Caco-2 (cell line): ENCODE measurements around the gene EML5. TPM values are rescaled to one million over a fixed set of nuclear protein-coding genes. Genes with fewer than 3 reads are reported as not detected.

Source experiments
- BruUV-seq: library from RNA; stranded (reverse); fragments of 400-500 nt; replicated peaks from 2 replicates; lab custom pipeline; 2021; lab: Mats Ljungman, UMichigan
- CTCF ChIA-PET: fragments of 300-600 bp; sonication (Branson Sonifier 250); formaldehyde crosslinking; loops from one replicate; lab custom pipeline; 2022; ENCODE audit warnings: antibody characterized with exemption; lab: Charles Lee
- POLR2A ChIA-PET: fragments of 300-600 bp; sonication (Branson Sonifier 250); formaldehyde crosslinking; loops from one replicate; lab custom pipeline; 2022; ENCODE audit warnings: antibody characterized with exemption; lab: Charles Lee
- DNase-seq, 2 experiments: peaks; one replicate each; pipeline versions ENCODE4 v3.0.0 to v3.0.0-alpha.2; 2020 to 2022
- H3K27me3 ChIP-seq: replicated peaks from 2 replicates; pipeline ENCODE4 v1.6.0; 2011; ENCODE audit warnings: low read length; ENCODE audit not compliant: control insufficient read depth, insufficient read depth
- H3K36me3 ChIP-seq: 2 replicates; pipeline ENCODE4 v1.5.1; 2011; ENCODE audit warnings: low read length; ENCODE audit not compliant: control insufficient read depth, insufficient read depth
- H3K4me1 ChIP-seq: fragments of 250-450 bp; sonication (Bioruptor Pico); 2 replicates; pipeline ENCODE4 v1.5.1; 2020; ENCODE audit warnings: mild to moderate bottlenecking
- H3K4me3 ChIP-seq: 2 replicates; pipeline ENCODE4 v1.5.1; 2011; ENCODE audit warnings: low read depth, mild to moderate bottlenecking, control low read depth, low read length
- H3K9me3 ChIP-seq: fragments of 250-450 bp; sonication (Bioruptor Pico); 2 replicates; pipeline ENCODE4 v1.5.1; 2020; ENCODE audit warnings: mild to moderate bottlenecking, moderate library complexity
- H3K27ac Mint-ChIP-seq: one replicate; pipeline ENCODE4 v1.8.0; 2022; ENCODE audit warnings: mixed read lengths; ENCODE audit not compliant: unreplicated experiment
- H3K27me3 Mint-ChIP-seq: one replicate; pipeline ENCODE4 v1.8.0; 2022; ENCODE audit warnings: mixed read lengths; ENCODE audit not compliant: insufficient read depth, unreplicated experiment
- H3K36me3 Mint-ChIP-seq: one replicate; pipeline ENCODE4 v1.8.0; 2022; ENCODE audit warnings: mild to moderate bottlenecking, mixed read lengths; ENCODE audit not compliant: insufficient read depth, unreplicated experiment
- H3K4me1 Mint-ChIP-seq: one replicate; pipeline ENCODE4 v1.8.0; 2022; ENCODE audit warnings: low read depth, mixed read lengths; ENCODE audit not compliant: unreplicated experiment
- H3K4me3 Mint-ChIP-seq: one replicate; pipeline ENCODE4 v1.8.0; 2022; ENCODE audit warnings: mild to moderate bottlenecking, moderate library complexity, mixed read lengths; ENCODE audit not compliant: unreplicated experiment
- H3K9me3 Mint-ChIP-seq: one replicate; pipeline ENCODE4 v1.8.0; 2022; ENCODE audit warnings: mixed read lengths; ENCODE audit not compliant: unreplicated experiment
- CTCF ChIP-seq, 2 experiments: fragments of 200-600 bp in 1 of 2; IDR thresholded peaks; 1 replicate in 1 of 2; 2 replicates in 1 of 2; pipeline versions ENCODE4 v1.5.1 to v1.8.0; 2011 to 2022; ENCODE audit warnings: antibody characterized with exemption in 1 of 2, control low read depth in 1 of 2, inconsistent platforms in 1 of 2, low read depth in 1 of 2, low read length in 1 of 2, mild to moderate bottlenecking in 1 of 2, moderate library complexity in 1 of 2; ENCODE audit not compliant: insufficient read depth in 1 of 2, severe bottlenecking in 1 of 2, unreplicated experiment in 1 of 2
- intact Hi-C: fragments of 100-400 bp; cut with micrococcal nuclease; formaldehyde crosslinking; loops from one replicate; pipeline ENCODE4 v1.10.0; 2022; ENCODE audit not compliant: unreplicated experiment
- total RNA-seq: library from RNA; stranded (reverse); gene quantifications from 2 replicates; pipeline ENCODE4 v1.2.3, GENCODE V29; 2022

The EML5 gene
- total RNA-seq, 1 experiment from 2014 or later: 0.11 TPM

- Mint-ChIP-seq H3K9me3 (peaks cover 7% of the 10 kb centered on the region), H3K27me3 (peaks cover 12% of the 10 kb centered on the region), H3K36me3 (no peaks in the 10 kb centered on the region), H3K27ac (no peak overlapping the region), H3K4me3 (no peak overlapping the region), H3K4me1 (no peaks in the 10 kb centered on the region)
- H3K27me3 ChIP-seq: no peaks in the 10 kb centered on the region
- H3K36me3 ChIP-seq: no peaks in the 10 kb centered on the region
- H3K9me3 ChIP-seq: no peaks in the 10 kb centered on the region
- CTCF ChIA-PET: interaction anchor here (0.8 kb wide), 1 partner anchor 16 kb away, joined by 4 read pairs; no protein-coding TSS in a partner anchor
- no peaks in the 10 kb centered on the region for H3K4me1 ChIP-seq
- POLR2A ChIA-PET: no interaction called here
- no peak overlapping the region for H3K4me3 ChIP-seq
- BruUV-seq: no TSS peak
- no peak for TF ChIP-seq CTCF (IDR thresholded peaks at IDR 0.05; ENCODE audit: insufficient read depth in 1 of 2, low read depth in 1 of 2, low read length in 1 of 2, severe bottlenecking in 1 of 2, unreplicated experiment in 1 of 2)
- no peak for DNase-seq
- intact Hi-C loops: no loop called here
These were observed 109.6 kb downstream of the EML5 start for GRCh38 chr14:88683119-88683518.

GRCh38 chr14:88682495-88683114 lies 110.1 kb downstream of the EML5 start:
- no peak overlapping the region for H3K4me3 ChIP-seq
- Mint-ChIP-seq H3K27me3 (peaks cover 12% of the 10 kb centered on the region), H3K36me3 (no peaks in the 10 kb centered on the region), H3K27ac (no peak overlapping the region), H3K4me3 (no peak overlapping the region), H3K9me3 (peaks cover 7% of the 10 kb centered on the region), H3K4me1 (no peaks in the 10 kb centered on the region)
- CTCF ChIA-PET: interaction anchor here (0.8 to 1.2 kb wide), 2 partner anchors 14 to 15 kb away, joined by 4 read pairs; no protein-coding TSS in a partner anchor
- no peaks in the 10 kb centered on the region for H3K36me3 ChIP-seq
- intact Hi-C loops: no loop called here
- DNase-seq: no peak
- no peak for TF ChIP-seq CTCF (IDR thresholded peaks at IDR 0.05; ENCODE audit: insufficient read depth in 1 of 2, low read depth in 1 of 2, low read length in 1 of 2, severe bottlenecking in 1 of 2, unreplicated experiment in 1 of 2)
- no peaks in the 10 kb centered on the region for H3K4me1 ChIP-seq
- POLR2A ChIA-PET: no interaction called here
- H3K9me3 ChIP-seq: no peaks in the 10 kb centered on the region
- no TSS peak for BruUV-seq
- no peaks in the 10 kb centered on the region for H3K27me3 ChIP-seq

- Histone ChIP-seq H3K4me3 (no peak overlapping the region), H3K4me1 (no peaks in the 10 kb centered on the region), H3K36me3 (no peaks in the 10 kb centered on the region), H3K27me3 (no peaks in the 10 kb centered on the region), H3K9me3 (no peaks in the 10 kb centered on the region)
- ChIA-PET POLR2A (interaction anchor here (0.7 kb wide), 1 partner anchor 1363 kb away, joined by 3 read pairs; no protein-coding TSS in a partner anchor), CTCF (interaction anchor here (1.2 kb wide), 1 partner anchor 14 kb away, joined by 4 read pairs; no protein-coding TSS in a partner anchor)
- BruUV-seq: no TSS peak
- H3K27me3 Mint-ChIP-seq: peaks cover 16% of the 10 kb centered on the region
- no peak overlapping the region for H3K27ac Mint-ChIP-seq
- peaks cover 7% of the 10 kb centered on the region for H3K9me3 Mint-ChIP-seq
- TF ChIP-seq CTCF (IDR thresholded peaks at IDR 0.05; ENCODE audit: insufficient read depth in 1 of 2, low read depth in 1 of 2, low read length in 1 of 2, severe bottlenecking in 1 of 2, unreplicated experiment in 1 of 2): no peak
- no peak for DNase-seq
- no peaks in the 10 kb centered on the region for H3K4me1 Mint-ChIP-seq
- no peaks in the 10 kb centered on the region for H3K36me3 Mint-ChIP-seq
- intact Hi-C loops: no loop called here
- no peak overlapping the region for H3K4me3 Mint-ChIP-seq
These were observed 110.8 kb downstream of the EML5 start for GRCh38 chr14:88681755-88682494.
